ENCODE measurements around the gene TRAP1.
"Not testable (repeated sequence)": the region's sequence is repeated elsewhere in the genome, so short reads cannot be mapped to it uniquely, and the experiment has no call there.

Gene TRAP1

GRCh38 chr16:3735541-3735940 lies 18.2 kb upstream of the TRAP1 start:
- no peak for DNase-seq

GRCh38 chr16:3734758-3735221 lies 17.5 kb upstream of the TRAP1 start:
- no peak for DNase-seq

- no peak for DNase-seq
These were observed 16.9 kb upstream of the TRAP1 start for GRCh38 chr16:3734084-3734757.

- DNase-seq, result no peak
These were observed 14.8 kb upstream of the TRAP1 start for GRCh38 chr16:3732171-3732570.

GRCh38 chr16:3731126-3731935 lies 14.0 kb upstream of the TRAP1 start:
- no peak for DNase-seq

- DNase-seq, result no peak
These were observed 13.1 kb upstream of the TRAP1 start for GRCh38 chr16:3730161-3731125.

- no peak for DNase-seq
These were observed 12.1 kb upstream of the TRAP1 start for GRCh38 chr16:3729161-3730112.

GRCh38 chr16:3728424-3729160 lies 11.3 kb upstream of the TRAP1 start:
- DNase-seq, result no peak

GRCh38 chr16:3727806-3728381 lies 10.6 kb upstream of the TRAP1 start:
- no peak for DNase-seq

- no peak for DNase-seq
These were observed 8.8 kb upstream of the TRAP1 start for GRCh38 chr16:3726021-3726687.

- no peak for DNase-seq
These were observed 8.0 kb upstream of the TRAP1 start for GRCh38 chr16:3725276-3725675.

- no peak for DNase-seq
These were observed 5.2 kb upstream of the TRAP1 start for GRCh38 chr16:3722508-3722907.

GRCh38 chr16:3720418-3720817 lies 3.1 kb upstream of the TRAP1 start:
- no peak for DNase-seq

- no peak for DNase-seq
These were observed 1.3 kb upstream of the TRAP1 start for GRCh38 chr16:3718628-3719027.

GRCh38 chr16:3718019-3718391 lies 681 bp upstream of the TRAP1 start:
- no peak for DNase-seq

- no peak for DNase-seq
These were observed 491 bp downstream of the TRAP1 start for GRCh38 chr16:3716831-3717234.

- DNase-seq, result no peak
These were observed 1.9 kb downstream of the TRAP1 start for GRCh38 chr16:3715430-3715829.

GRCh38 chr16:3714378-3714777 lies 2.9 kb downstream of the TRAP1 start:
- not testable (repeated sequence) for DNase-seq

- no peak for DNase-seq
These were observed 3.6 kb downstream of the TRAP1 start for GRCh38 chr16:3713587-3714242.

GRCh38 chr16:3712861-3713372 lies 4.4 kb downstream of the TRAP1 start:
- DNase-seq, result no peak
